Neural progenitor cell (in vitro differentiated cells): Measurements from ENCODE around the gene GOLGA3.

Source experiments
- EZH2 ChIP-seq: fragments of 200-600 bp; sonication (generic); IDR thresholded peaks from 2 replicates; pipeline ENCODE4 v1.6.1; 2017; ENCODE audit warnings: antibody characterized with exemption, mild to moderate bottlenecking, moderate library complexity
- EZH2phosphoT487 ChIP-seq: fragments of 200-600 bp; sonication (generic); IDR thresholded peaks from 2 replicates; pipeline ENCODE4 v1.6.1; 2017; ENCODE audit warnings: antibody characterized with exemption
- TF ChIP-seq, protein P1 (sequence below): fragments of 200-600 bp; sonication (generic); IDR thresholded peaks from 2 replicates; pipeline ENCODE4 v1.5.1; 2017; ENCODE audit warnings: antibody characterized with exemption, mild to moderate bottlenecking

DNA sequence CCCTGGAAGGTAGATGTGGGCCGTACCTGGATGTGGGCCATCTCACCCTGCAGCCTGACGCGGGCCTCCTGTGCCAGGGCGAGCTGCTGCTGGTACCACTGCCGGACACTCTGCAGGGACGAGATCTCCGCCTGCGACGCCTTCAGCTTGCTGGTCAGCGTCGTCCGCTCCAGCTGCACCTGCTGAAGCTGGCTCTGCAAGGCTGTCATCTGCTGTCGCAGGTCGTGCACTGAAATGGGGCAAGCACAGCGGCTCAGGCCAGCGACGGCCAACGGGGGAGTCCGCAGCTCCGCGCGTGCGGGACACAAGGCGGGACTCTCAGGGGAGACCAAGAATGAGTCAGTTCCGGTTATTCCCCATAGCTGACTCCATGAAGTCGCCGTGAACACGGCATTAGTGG is 26.9 kb downstream of the GOLGA3 start:
- TF ChIP-seq, protein P1, sequence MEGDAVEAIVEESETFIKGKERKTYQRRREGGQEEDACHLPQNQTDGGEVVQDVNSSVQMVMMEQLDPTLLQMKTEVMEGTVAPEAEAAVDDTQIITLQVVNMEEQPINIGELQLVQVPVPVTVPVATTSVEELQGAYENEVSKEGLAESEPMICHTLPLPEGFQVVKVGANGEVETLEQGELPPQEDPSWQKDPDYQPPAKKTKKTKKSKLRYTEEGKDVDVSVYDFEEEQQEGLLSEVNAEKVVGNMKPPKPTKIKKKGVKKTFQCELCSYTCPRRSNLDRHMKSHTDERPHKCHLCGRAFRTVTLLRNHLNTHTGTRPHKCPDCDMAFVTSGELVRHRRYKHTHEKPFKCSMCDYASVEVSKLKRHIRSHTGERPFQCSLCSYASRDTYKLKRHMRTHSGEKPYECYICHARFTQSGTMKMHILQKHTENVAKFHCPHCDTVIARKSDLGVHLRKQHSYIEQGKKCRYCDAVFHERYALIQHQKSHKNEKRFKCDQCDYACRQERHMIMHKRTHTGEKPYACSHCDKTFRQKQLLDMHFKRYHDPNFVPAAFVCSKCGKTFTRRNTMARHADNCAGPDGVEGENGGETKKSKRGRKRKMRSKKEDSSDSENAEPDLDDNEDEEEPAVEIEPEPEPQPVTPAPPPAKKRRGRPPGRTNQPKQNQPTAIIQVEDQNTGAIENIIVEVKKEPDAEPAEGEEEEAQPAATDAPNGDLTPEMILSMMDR: no peak
- no peak for TF ChIP-seq EZH2
- no peak for TF ChIP-seq EZH2phosphoT487
